Liver (tissue), 3 donors: ENCODE measurements around the gene RGS4.

Source experiments
- FOXA2 ChIP-seq: IDR thresholded peaks from 2 replicates; pipeline ENCODE4 v1.6.1; 2016; ENCODE audit warnings: antibody characterized with exemption
- GABPA ChIP-seq, 2 donors: IDR thresholded peaks in 1 of 2; conservative IDR thresholded peaks in 1 of 2; 2 replicates each; pipeline ENCODE4 v1.6.1; 2016; ENCODE audit warnings: antibody characterized with exemption in 2 of 2, mild to moderate bottlenecking in 1 of 2, moderate library complexity in 1 of 2
- HNF4G ChIP-seq: IDR thresholded peaks from 2 replicates; pipeline ENCODE4 v1.6.1; 2016; ENCODE audit warnings: antibody characterized with exemption
- SP1 ChIP-seq: IDR thresholded peaks from 2 replicates; pipeline ENCODE4 v1.6.1; 2018; ENCODE audit warnings: antibody characterized with exemption, mild to moderate bottlenecking
- TAF1 ChIP-seq: conservative IDR thresholded peaks from 2 replicates; pipeline ENCODE4 v1.6.1; 2016; ENCODE audit warnings: antibody characterized with exemption, mild to moderate bottlenecking
- YY1 ChIP-seq: IDR thresholded peaks from 2 replicates; pipeline ENCODE4 v1.6.1; 2016; ENCODE audit warnings: antibody characterized with exemption, mild to moderate bottlenecking
- TF ChIP-seq, protein P1 (sequence below): fragments of 150-350 bp; IDR thresholded peaks from 2 replicates; pipeline ENCODE4 v1.5.1; 2017; ENCODE audit warnings: improper control_type of control experiment, low read depth, low read length; ENCODE audit not compliant: missing input control
- TF ChIP-seq, protein P2 (sequence below): IDR thresholded peaks from 2 replicates; pipeline ENCODE4 v1.6.1; 2016; ENCODE audit warnings: antibody characterized with exemption, mild to moderate bottlenecking
- TF ChIP-seq, protein P3 (sequence below): IDR thresholded peaks from 2 replicates; pipeline ENCODE4 v1.6.1; 2016; ENCODE audit warnings: antibody characterized with exemption
- TF ChIP-seq, protein P4 (sequence below): IDR thresholded peaks from 2 replicates; pipeline ENCODE4 v1.6.1; 2016; ENCODE audit warnings: antibody characterized with exemption
- donor health status: healthy.
- donor health status: healthy.

DNA sequence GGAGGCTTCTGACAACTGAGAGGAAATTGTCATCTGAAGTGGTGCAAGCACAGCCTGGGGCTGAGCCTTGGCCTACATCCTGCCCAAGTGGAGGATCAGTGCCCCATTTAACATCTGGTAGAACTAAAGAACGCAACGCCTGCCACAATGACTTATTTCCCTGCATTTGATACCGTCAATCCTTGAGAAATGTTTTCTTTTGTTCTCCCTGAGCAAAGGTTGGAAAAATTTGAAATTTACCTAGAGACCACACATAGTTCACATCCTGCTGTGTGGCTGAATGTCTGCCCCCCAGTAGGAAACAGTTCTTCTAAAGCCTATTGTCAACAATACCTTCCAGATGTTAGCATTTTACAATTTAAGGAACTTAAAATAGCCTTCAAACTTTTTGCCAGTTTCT lies 5.6 kb upstream of the RGS4 start:
- TF ChIP-seq, protein P1, sequence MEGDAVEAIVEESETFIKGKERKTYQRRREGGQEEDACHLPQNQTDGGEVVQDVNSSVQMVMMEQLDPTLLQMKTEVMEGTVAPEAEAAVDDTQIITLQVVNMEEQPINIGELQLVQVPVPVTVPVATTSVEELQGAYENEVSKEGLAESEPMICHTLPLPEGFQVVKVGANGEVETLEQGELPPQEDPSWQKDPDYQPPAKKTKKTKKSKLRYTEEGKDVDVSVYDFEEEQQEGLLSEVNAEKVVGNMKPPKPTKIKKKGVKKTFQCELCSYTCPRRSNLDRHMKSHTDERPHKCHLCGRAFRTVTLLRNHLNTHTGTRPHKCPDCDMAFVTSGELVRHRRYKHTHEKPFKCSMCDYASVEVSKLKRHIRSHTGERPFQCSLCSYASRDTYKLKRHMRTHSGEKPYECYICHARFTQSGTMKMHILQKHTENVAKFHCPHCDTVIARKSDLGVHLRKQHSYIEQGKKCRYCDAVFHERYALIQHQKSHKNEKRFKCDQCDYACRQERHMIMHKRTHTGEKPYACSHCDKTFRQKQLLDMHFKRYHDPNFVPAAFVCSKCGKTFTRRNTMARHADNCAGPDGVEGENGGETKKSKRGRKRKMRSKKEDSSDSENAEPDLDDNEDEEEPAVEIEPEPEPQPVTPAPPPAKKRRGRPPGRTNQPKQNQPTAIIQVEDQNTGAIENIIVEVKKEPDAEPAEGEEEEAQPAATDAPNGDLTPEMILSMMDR, result no peak
- TF ChIP-seq, protein P2, sequence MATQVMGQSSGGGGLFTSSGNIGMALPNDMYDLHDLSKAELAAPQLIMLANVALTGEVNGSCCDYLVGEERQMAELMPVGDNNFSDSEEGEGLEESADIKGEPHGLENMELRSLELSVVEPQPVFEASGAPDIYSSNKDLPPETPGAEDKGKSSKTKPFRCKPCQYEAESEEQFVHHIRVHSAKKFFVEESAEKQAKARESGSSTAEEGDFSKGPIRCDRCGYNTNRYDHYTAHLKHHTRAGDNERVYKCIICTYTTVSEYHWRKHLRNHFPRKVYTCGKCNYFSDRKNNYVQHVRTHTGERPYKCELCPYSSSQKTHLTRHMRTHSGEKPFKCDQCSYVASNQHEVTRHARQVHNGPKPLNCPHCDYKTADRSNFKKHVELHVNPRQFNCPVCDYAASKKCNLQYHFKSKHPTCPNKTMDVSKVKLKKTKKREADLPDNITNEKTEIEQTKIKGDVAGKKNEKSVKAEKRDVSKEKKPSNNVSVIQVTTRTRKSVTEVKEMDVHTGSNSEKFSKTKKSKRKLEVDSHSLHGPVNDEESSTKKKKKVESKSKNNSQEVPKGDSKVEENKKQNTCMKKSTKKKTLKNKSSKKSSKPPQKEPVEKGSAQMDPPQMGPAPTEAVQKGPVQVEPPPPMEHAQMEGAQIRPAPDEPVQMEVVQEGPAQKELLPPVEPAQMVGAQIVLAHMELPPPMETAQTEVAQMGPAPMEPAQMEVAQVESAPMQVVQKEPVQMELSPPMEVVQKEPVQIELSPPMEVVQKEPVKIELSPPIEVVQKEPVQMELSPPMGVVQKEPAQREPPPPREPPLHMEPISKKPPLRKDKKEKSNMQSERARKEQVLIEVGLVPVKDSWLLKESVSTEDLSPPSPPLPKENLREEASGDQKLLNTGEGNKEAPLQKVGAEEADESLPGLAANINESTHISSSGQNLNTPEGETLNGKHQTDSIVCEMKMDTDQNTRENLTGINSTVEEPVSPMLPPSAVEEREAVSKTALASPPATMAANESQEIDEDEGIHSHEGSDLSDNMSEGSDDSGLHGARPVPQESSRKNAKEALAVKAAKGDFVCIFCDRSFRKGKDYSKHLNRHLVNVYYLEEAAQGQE, result no peak
- TF ChIP-seq TAF1 (no peak), GABPA (IDR thresholded peaks at IDR 0.05 in 1 of 2, conservative IDR thresholded peaks at IDR 0.05 in 1 of 2) (no peak), FOXA2 (no peak), HNF4G (no peak), YY1 (no peak), SP1 (no peak)
- TF ChIP-seq, protein P3, sequence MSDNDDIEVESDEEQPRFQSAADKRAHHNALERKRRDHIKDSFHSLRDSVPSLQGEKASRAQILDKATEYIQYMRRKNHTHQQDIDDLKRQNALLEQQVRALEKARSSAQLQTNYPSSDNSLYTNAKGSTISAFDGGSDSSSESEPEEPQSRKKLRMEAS, result no peak
- TF ChIP-seq, protein P4, sequence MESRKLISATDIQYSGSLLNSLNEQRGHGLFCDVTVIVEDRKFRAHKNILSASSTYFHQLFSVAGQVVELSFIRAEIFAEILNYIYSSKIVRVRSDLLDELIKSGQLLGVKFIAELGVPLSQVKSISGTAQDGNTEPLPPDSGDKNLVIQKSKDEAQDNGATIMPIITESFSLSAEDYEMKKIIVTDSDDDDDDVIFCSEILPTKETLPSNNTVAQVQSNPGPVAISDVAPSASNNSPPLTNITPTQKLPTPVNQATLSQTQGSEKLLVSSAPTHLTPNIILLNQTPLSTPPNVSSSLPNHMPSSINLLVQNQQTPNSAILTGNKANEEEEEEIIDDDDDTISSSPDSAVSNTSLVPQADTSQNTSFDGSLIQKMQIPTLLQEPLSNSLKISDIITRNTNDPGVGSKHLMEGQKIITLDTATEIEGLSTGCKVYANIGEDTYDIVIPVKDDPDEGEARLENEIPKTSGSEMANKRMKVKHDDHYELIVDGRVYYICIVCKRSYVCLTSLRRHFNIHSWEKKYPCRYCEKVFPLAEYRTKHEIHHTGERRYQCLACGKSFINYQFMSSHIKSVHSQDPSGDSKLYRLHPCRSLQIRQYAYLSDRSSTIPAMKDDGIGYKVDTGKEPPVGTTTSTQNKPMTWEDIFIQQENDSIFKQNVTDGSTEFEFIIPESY, result no peak
